K562 (cell line): ENCODE measurements around the gene LDAF1. TPM values are rescaled to one million over a fixed set of nuclear protein-coding genes. Genes with fewer than 3 reads are reported as not detected.

ENCODE experiments used
- ATAC-seq: fragments of 200-7000 bp; cut with Tn5 transposase; 3 replicates; pipeline ENCODE4 v1.9.1; 2020; ENCODE audit warnings: moderate library complexity
- BruUV-seq: library from RNA; stranded (reverse); fragments of 400-500 nt; replicated peaks from 2 replicates; lab custom pipeline; 2021; lab: Mats Ljungman, UMichigan
- CTCF ChIA-PET: fragments of 300-600 bp; formaldehyde crosslinking; extraction: SDS; loops from one replicate; lab custom pipeline; 2021; ENCODE audit warnings: low intra/inter-chr PET ratio; lab: Yijun Ruan, JAX
- POLR2A ChIA-PET: fragments of 300-600, 350-650 bp; sonication (Branson Sonifier 250); formaldehyde crosslinking; extraction: SDS; loops from one replicate; lab custom pipeline; 2021; ENCODE audit warnings: antibody characterized with exemption, inconsistent platforms; lab: Yijun Ruan, JAX
- DNase-seq, 4 experiments: peaks; one replicate each; pipeline versions ENCODE4 v3.0.0 to v3.0.0-alpha.2; 2011 to 2018; ENCODE audit warnings: low spot score in 3 of 4, mixed read lengths in 3 of 4; ENCODE audit errors: extremely low read depth in 1 of 4
- FAIRE-seq: peaks from 2 replicates; lab custom pipeline; 2011; peaks lifted over from hg19 to GRCh38; lab: Jason Lieb, UNC
- H2AFZ ChIP-seq: 2 replicates; pipeline ENCODE4 v1.6.0; 2011; ENCODE audit warnings: low read depth, low read length, control low read depth, inconsistent platforms
- H3K27ac ChIP-seq: fragments of 200-600 bp; 3 replicates; pipeline ENCODE4 v1.8.0; 2011; ENCODE audit warnings: low read depth, mild to moderate bottlenecking, control low read depth, inconsistent platforms, low read length, moderate library complexity, mixed read lengths; ENCODE audit errors: extremely low read depth
- H3K27me3 ChIP-seq, 2 experiments: fragments of 300-600 bp in 1 of 2; 2 replicates in 1 of 2; 3 replicates in 1 of 2; pipeline versions ENCODE4 v1.6.0 to v1.8.0; 2011; ENCODE audit warnings: inconsistent platforms in 2 of 2, low read length in 2 of 2, mild to moderate bottlenecking in 1 of 2, mixed read lengths in 1 of 2, moderate library complexity in 1 of 2; ENCODE audit not compliant: control insufficient read depth in 2 of 2, insufficient read depth in 2 of 2
- H3K36me3 ChIP-seq: fragments of 300-600 bp; 3 replicates; pipeline ENCODE4 v1.8.0; 2011; ENCODE audit warnings: mild to moderate bottlenecking, low read length, inconsistent platforms; ENCODE audit not compliant: control insufficient read depth, insufficient read depth
- H3K4me1 ChIP-seq, 2 experiments: fragments of 200-600 bp in 1 of 2; replicated peaks in 1 of 2; 2 replicates in 1 of 2; 3 replicates in 1 of 2; pipeline versions ENCODE4 v1.5.1 to v1.8.0; 2011; ENCODE audit warnings: inconsistent platforms in 2 of 2, low read length in 2 of 2, mild to moderate bottlenecking in 1 of 2, mixed read lengths in 1 of 2, moderate library complexity in 1 of 2; ENCODE audit not compliant: control insufficient read depth in 2 of 2, insufficient read depth in 2 of 2
- H3K4me2 ChIP-seq: 2 replicates; pipeline ENCODE4 v1.6.1; 2011; ENCODE audit warnings: low read length, control low read depth, inconsistent platforms, mixed read lengths; ENCODE audit not compliant: insufficient read depth
- H3K4me3 ChIP-seq: fragments of 200-600 bp; sonication (generic), shearing (Covaris generic); 2 replicates; pipeline ENCODE4 v1.5.1; 2016; ENCODE audit warnings: control low read depth, inconsistent platforms
- H3K79me2 ChIP-seq: fragments of 200-600 bp; 3 replicates; pipeline ENCODE4 v1.8.0; 2011; ENCODE audit warnings: low read length, inconsistent platforms; ENCODE audit not compliant: control insufficient read depth, insufficient read depth
- H3K9ac ChIP-seq, 2 experiments: 2 replicates each; pipeline versions ENCODE4 v1.6.0 to v1.6.1; 2011; ENCODE audit warnings: low read depth in 2 of 2, low read length in 2 of 2, control low read depth in 1 of 2, inconsistent platforms in 1 of 2, mild to moderate bottlenecking in 1 of 2, mixed read lengths in 1 of 2; ENCODE audit not compliant: insufficient read depth in 1 of 2
- H3K9me1 ChIP-seq: one replicate; pipeline ENCODE4 v1.6.0; 2011; ENCODE audit warnings: inconsistent platforms, mild to moderate bottlenecking, low read length, moderate library complexity; ENCODE audit not compliant: control insufficient read depth, insufficient read depth
- H3K9me3 ChIP-seq: replicated peaks from 2 replicates; pipeline ENCODE4 v1.5.1; 2011; ENCODE audit warnings: low read depth, low read length, inconsistent platforms; ENCODE audit not compliant: control insufficient read depth, insufficient read depth
- H4K20me1 ChIP-seq: replicated peaks from 2 replicates; pipeline ENCODE4 v1.6.1; 2011; ENCODE audit warnings: low read length, inconsistent platforms, mixed read lengths; ENCODE audit not compliant: control insufficient read depth, insufficient read depth
- DACH1 ChIP-seq: fragments of 450-650 bp; IDR thresholded peaks from 2 replicates; pipeline ENCODE4 v1.6.1; 2018; ENCODE audit not compliant: partially characterized antibody
- RBM34 ChIP-seq: fragments of 200-400 bp; formaldehyde crosslinking; IDR thresholded peaks from 2 replicates; pipeline ENCODE4 v1.6.1; 2018; ENCODE audit warnings: low read length, borderline replicate concordance; ENCODE audit not compliant: insufficient read depth
- STAT5A ChIP-seq: IDR thresholded peaks from 2 replicates; pipeline ENCODE4 v1.6.1; 2012; ENCODE audit warnings: low read length, inconsistent platforms, borderline replicate concordance
- WGBS: fragments of 100-300 bp; shearing (Covaris generic); methylation state at CpG from one replicate; pipeline ENCODE4 v1.1.6; 2016; ENCODE audit warnings: low coverage, mixed read lengths; ENCODE audit not compliant: insufficient coverage; ENCODE audit errors: missing lambda C conversion rate; 5-methylcytosine and 5-hydroxymethylcytosine counted together
- in situ Hi-C: fragments of 300-500 bp; cut with MboI; formaldehyde crosslinking; loops from 4 replicates; pipeline ENCODE4 v1.15.0; 2018; ENCODE audit warnings: inconsistent platforms, mixed read lengths
- intact Hi-C: fragments of 100-400 bp; cut with micrococcal nuclease; formaldehyde crosslinking; loops from 2 replicates; pipeline ENCODE4 v1.14.2; 2022
- polyA plus RNA-seq, 8 experiments: library from polyadenylated mRNA; depleted of rRNA in 4 of 8; stranded (reverse) in 5 of 8; unstranded in 3 of 8; fragments of >200 nt; fragmentation: Nextera tagmentation in 2 of 8; fragmentation: Illumina TruSeq in 1 of 8; extraction: Ambion mirVana in 2 of 8; extraction: Trizol in 1 of 8; gene quantifications; 2 replicates each; pipeline versions ENCODE4 v1.2.1 to v1.2.3, GENCODE V29; 2011 to 2014; ENCODE audit warnings: inconsistent platforms in 1 of 8, missing spikeins in 1 of 8
- total RNA-seq, 7 experiments: library from RNA; depleted of rRNA in 6 of 7; stranded (reverse); fragments of >200 nt in 6 of 7; fragmentation: Illumina TruSeq in 2 of 7; extraction: Trizol in 2 of 7; gene quantifications; 2 replicates each; pipeline versions ENCODE4 v1.2.1 to v1.2.3, GENCODE V29; 2011 to 2021; ENCODE audit warnings: low replicate concordance in 1 of 7
- TF ChIP-seq, protein P1 (sequence below): sonication (generic); formaldehyde crosslinking; IDR thresholded peaks from 2 replicates; pipeline ENCODE4 v1.8.1; 2023; ENCODE audit warnings: mild to moderate bottlenecking, missing genetic modification reagents

Gene LDAF1
- total and polyA plus RNA-seq, 9 of the 15 experiments (the other 6 are each of a cell fraction or from before 2014, with no cell fraction given) = 7.0 to 20.1 (median 12.5) TPM

GRCh38 chr16:21167929-21168602, 9.6 kb downstream of the LDAF1 start:
- Histone ChIP-seq H4K20me1 (no peaks in the 10 kb centered on the region), H3K27ac (no peak overlapping the region), H3K79me2 (no peaks in the 10 kb centered on the region), H3K9me1 (peaks cover 3% of the 10 kb centered on the region), H3K4me2 (no peak overlapping the region), H3K9me3 (no peaks in the 10 kb centered on the region), H2AFZ (no peak overlapping the region), H3K4me1 (peaks cover 0 to 7% of the 10 kb centered on the region in 2 experiments; a peak in 2 of 5 replicates), H3K27me3 (no peaks in the 10 kb centered on the region), H3K4me3 (no peak overlapping the region), H3K9ac (no peak overlapping the region), H3K36me3 (peaks cover 28% of the 10 kb centered on the region)
- in situ Hi-C loops (no loop called here), intact Hi-C loops (no loop called here)
- ChIA-PET POLR2A (no interaction called here), CTCF (no interaction called here)
- no peak for DNase-seq
- no peak for FAIRE-seq
- TF ChIP-seq DACH1 (peak; percentile 53), STAT5A (no peak), RBM34 (no peak)
- TF ChIP-seq, protein P1, sequence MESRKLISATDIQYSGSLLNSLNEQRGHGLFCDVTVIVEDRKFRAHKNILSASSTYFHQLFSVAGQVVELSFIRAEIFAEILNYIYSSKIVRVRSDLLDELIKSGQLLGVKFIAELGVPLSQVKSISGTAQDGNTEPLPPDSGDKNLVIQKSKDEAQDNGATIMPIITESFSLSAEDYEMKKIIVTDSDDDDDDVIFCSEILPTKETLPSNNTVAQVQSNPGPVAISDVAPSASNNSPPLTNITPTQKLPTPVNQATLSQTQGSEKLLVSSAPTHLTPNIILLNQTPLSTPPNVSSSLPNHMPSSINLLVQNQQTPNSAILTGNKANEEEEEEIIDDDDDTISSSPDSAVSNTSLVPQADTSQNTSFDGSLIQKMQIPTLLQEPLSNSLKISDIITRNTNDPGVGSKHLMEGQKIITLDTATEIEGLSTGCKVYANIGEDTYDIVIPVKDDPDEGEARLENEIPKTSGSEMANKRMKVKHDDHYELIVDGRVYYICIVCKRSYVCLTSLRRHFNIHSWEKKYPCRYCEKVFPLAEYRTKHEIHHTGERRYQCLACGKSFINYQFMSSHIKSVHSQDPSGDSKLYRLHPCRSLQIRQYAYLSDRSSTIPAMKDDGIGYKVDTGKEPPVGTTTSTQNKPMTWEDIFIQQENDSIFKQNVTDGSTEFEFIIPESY (CRISPR knock-in tag) = peak; percentile 80; the same call in 1 of the 2 replicates
- ATAC-seq = no peak
- no TSS peak for BruUV-seq
- WGBS = 94% methylated on average over 11 of the region's 12 CpGs
